HepG2 (cell line): ENCODE measurements around the gene SH3BP5. TPM values are rescaled to one million over a fixed set of nuclear protein-coding genes. Genes with fewer than 3 reads are reported as not detected.

Experiments
- ATAC-seq: fragments of 200-7000 bp; cut with Tn5 transposase; 3 replicates; pipeline ENCODE4 v1.9.1; 2020; ENCODE audit warnings: mild to moderate bottlenecking, moderate library complexity
- BruUV-seq: library from RNA; stranded (reverse); fragments of 400-500 nt; replicated peaks from 2 replicates; lab custom pipeline; 2021; lab: Mats Ljungman, UMichigan
- CTCF ChIA-PET: fragments of 300-600 bp; formaldehyde crosslinking; extraction: SDS; loops from one replicate; lab custom pipeline; 2021; ENCODE audit warnings: low total read pairs, inconsistent platforms, low intra/inter-chr PET ratio; lab: Yijun Ruan, JAX
- POLR2A ChIA-PET: fragments of 350-600 bp; sonication (Branson Sonifier 250); formaldehyde crosslinking; loops from one replicate; lab custom pipeline; 2020; ENCODE audit warnings: antibody characterized with exemption, inconsistent platforms; lab: Yijun Ruan, JAX
- DNase-seq: peaks from one replicate; pipeline ENCODE4 v3.0.0-alpha.2; 2015; ENCODE audit warnings: low spot score
- FAIRE-seq: peaks from 3 replicates; lab custom pipeline; 2011; peaks lifted over from hg19 to GRCh38; lab: Jason Lieb, UNC
- H2AFZ ChIP-seq: one replicate; pipeline ENCODE4 v1.6.1; 2011; ENCODE audit warnings: low read length, inconsistent platforms
- H3K27ac ChIP-seq: fragments of 300-600 bp; 3 replicates; pipeline ENCODE4 v1.8.0; 2011; ENCODE audit warnings: mixed run types, mild to moderate bottlenecking, mixed read lengths, low read length, inconsistent platforms; ENCODE audit not compliant: insufficient read depth; ENCODE audit errors: extremely low read length
- H3K27me3 ChIP-seq, 2 experiments: fragments of 200-600 bp in 1 of 2; 2 replicates in 1 of 2; 3 replicates in 1 of 2; pipeline versions ENCODE4 v1.6.0 to v1.8.0; 2011; ENCODE audit warnings: low read length in 2 of 2, mild to moderate bottlenecking in 2 of 2, moderate library complexity in 2 of 2, inconsistent platforms in 1 of 2; ENCODE audit not compliant: insufficient read depth in 2 of 2, control insufficient read depth in 1 of 2
- H3K36me3 ChIP-seq, 2 experiments: fragments of 200-600 bp in 1 of 2; replicated peaks in 1 of 2; 2 replicates in 1 of 2; 3 replicates in 1 of 2; pipeline versions ENCODE4 v1.5.1 to v1.8.0; 2011; ENCODE audit warnings: low read length in 2 of 2, inconsistent platforms in 1 of 2; ENCODE audit not compliant: insufficient read depth in 2 of 2, control insufficient read depth in 1 of 2
- H3K4me1 ChIP-seq: 2 replicates; pipeline ENCODE4 v1.5.1; 2012; ENCODE audit warnings: low read length, inconsistent platforms; ENCODE audit not compliant: insufficient read depth
- H3K4me2 ChIP-seq: 2 replicates; pipeline ENCODE4 v1.6.0; 2011; ENCODE audit warnings: low read depth, low read length, inconsistent platforms
- H3K4me3 ChIP-seq, 3 experiments: fragments of 200-600 bp in 1 of 3; sonication (generic), shearing (Covaris generic) in 1 of 3; replicated peaks in 1 of 3; 2 replicates each; pipeline ENCODE4 v1.5.1; 2011 to 2016; ENCODE audit warnings: low read length in 3 of 3, inconsistent platforms in 2 of 3, low read depth in 2 of 3, mild to moderate bottlenecking in 2 of 3, control low read depth in 1 of 3, mixed read lengths in 1 of 3; ENCODE audit not compliant: insufficient read depth in 1 of 3
- H3K79me2 ChIP-seq: one replicate; pipeline ENCODE4 v1.6.1; 2011; ENCODE audit warnings: low read length, inconsistent platforms; ENCODE audit not compliant: insufficient read depth
- H3K9ac ChIP-seq: 2 replicates; pipeline ENCODE4 v1.6.0; 2011; ENCODE audit warnings: mild to moderate bottlenecking, low read depth, low read length, inconsistent platforms; ENCODE audit not compliant: insufficient read depth
- H3K9me3 ChIP-seq: 2 replicates; pipeline ENCODE4 v1.5.1; 2012; ENCODE audit warnings: mild to moderate bottlenecking, low read length
- H4K20me1 ChIP-seq: 2 replicates; pipeline ENCODE4 v1.6.0; 2011; ENCODE audit warnings: inconsistent platforms, mild to moderate bottlenecking, low read length, moderate library complexity; ENCODE audit not compliant: insufficient read depth
- CREM ChIP-seq, 2 experiments: sonication (generic) in 1 of 2; formaldehyde crosslinking in 1 of 2; IDR thresholded peaks; 2 replicates each; pipeline versions ENCODE4 v1.4.0 to v1.6.1; 2016 to 2020; ENCODE audit warnings: antibody characterized with exemption in 1 of 2, mild to moderate bottlenecking in 1 of 2, missing genetic modification reagents in 1 of 2
- FOSL1 ChIP-seq: sonication (generic); formaldehyde crosslinking; IDR thresholded peaks from 2 replicates; pipeline ENCODE4 v1.9.0; 2021; ENCODE audit warnings: missing genetic modification reagents, borderline replicate concordance
- HDAC1 ChIP-seq: sonication (generic); formaldehyde crosslinking; IDR thresholded peaks from 2 replicates; pipeline ENCODE4 v1.5.1; 2020; ENCODE audit warnings: mild to moderate bottlenecking, missing genetic modification reagents
- JUNB ChIP-seq: sonication (generic); formaldehyde crosslinking; IDR thresholded peaks from 2 replicates; pipeline ENCODE4 v1.8.0; 2022; ENCODE audit warnings: missing genetic modification reagents, mild to moderate bottlenecking, borderline replicate concordance
- MAFK ChIP-seq, 2 experiments: IDR thresholded peaks in 1 of 2; conservative IDR thresholded peaks in 1 of 2; 2 replicates each; pipeline ENCODE4 v1.6.1; 2011; ENCODE audit warnings: improper control_type of control experiment in 2 of 2, low read length in 2 of 2
- MZF1 ChIP-seq: sonication (generic); formaldehyde crosslinking; IDR thresholded peaks from 2 replicates; pipeline ENCODE4 v1.8.1; 2023; ENCODE audit warnings: mild to moderate bottlenecking, missing genetic modification reagents, borderline replicate concordance
- PCBP1 ChIP-seq: fragments of 200-400 bp; formaldehyde crosslinking; IDR thresholded peaks from 2 replicates; pipeline ENCODE4 v1.6.1; 2017; ENCODE audit warnings: mild to moderate bottlenecking, low read depth, low read length, borderline replicate concordance
- ZNF383 ChIP-seq: sonication (generic); formaldehyde crosslinking; IDR thresholded peaks from 2 replicates; pipeline ENCODE4 v1.4.0; 2020; ENCODE audit warnings: missing genetic modification reagents, mild to moderate bottlenecking, borderline replicate concordance
- ZNF777 ChIP-seq: sonication (generic); formaldehyde crosslinking; IDR thresholded peaks from 2 replicates; pipeline ENCODE4 v1.4.0; 2020; ENCODE audit warnings: missing genetic modification reagents
- WGBS: methylation state at CpG from one replicate; pipeline ENCODE4 v1.1.6; 2017; ENCODE audit warnings: low lambda C conversion rate; 5-methylcytosine and 5-hydroxymethylcytosine counted together
- in situ Hi-C: cut with HindIII; loops from 2 replicates; pipeline ENCODE4 v1.10.0; 2017; ENCODE audit warnings: low pct_unique_long_range_greater_than_20kb; ENCODE audit not compliant: extremely low pct_ligation_motif_present
- intact Hi-C: fragments of 100-400 bp; cut with micrococcal nuclease; formaldehyde crosslinking; loops from one replicate; pipeline ENCODE4 v1.10.0; 2022; ENCODE audit not compliant: unreplicated experiment
- polyA plus RNA-seq, 8 experiments: library from polyadenylated mRNA; depleted of rRNA in 3 of 8; stranded (reverse) in 7 of 8; unstranded in 1 of 8; fragments of >200 nt; fragmentation: Illumina TruSeq in 4 of 8; extraction: Trizol in 4 of 8; gene quantifications; 2 replicates each; pipeline versions ENCODE4 v1.2.1 to v1.2.3, GENCODE V29; 2011 to 2016; ENCODE audit warnings: low read depth in 4 of 8, missing spikeins in 1 of 8, mixed read lengths in 1 of 8; ENCODE audit not compliant: insufficient read depth in 1 of 8
- total RNA-seq, 5 experiments: library from RNA; depleted of rRNA; stranded (reverse); fragments of >200 nt; fragmentation: Illumina TruSeq; extraction: Trizol; gene quantifications; 2 replicates each; pipeline ENCODE4 v1.2.3, GENCODE V29; 2016; ENCODE audit warnings: low read depth in 1 of 5
- TF ChIP-seq, protein P1 (sequence below): sonication (generic); formaldehyde crosslinking; IDR thresholded peaks from 2 replicates; pipeline ENCODE4 v1.5.1; 2020; ENCODE audit warnings: mild to moderate bottlenecking, missing genetic modification reagents, moderate library complexity
- TF ChIP-seq, protein P2 (sequence below): sonication (generic); formaldehyde crosslinking; IDR thresholded peaks from 2 replicates; pipeline ENCODE4 v1.5.0; 2020; ENCODE audit warnings: missing genetic modification reagents
- TF ChIP-seq, protein P3 (sequence below): sonication (generic); formaldehyde crosslinking; IDR thresholded peaks from 2 replicates; pipeline ENCODE4 v1.5.0; 2020; ENCODE audit warnings: missing genetic modification reagents
- TF ChIP-seq, protein P4 (sequence below): sonication (generic); formaldehyde crosslinking; IDR thresholded peaks from 2 replicates; pipeline ENCODE4 v1.4.0; 2020; ENCODE audit warnings: missing genetic modification reagents, borderline replicate concordance
- TF ChIP-seq, protein P5 (sequence below): sonication (generic); formaldehyde crosslinking; IDR thresholded peaks from 2 replicates; pipeline ENCODE4 v1.5.0; 2020; ENCODE audit warnings: missing genetic modification reagents

Gene SH3BP5
- total and polyA plus RNA-seq, 2 of the 13 experiments (the other 11 are each of a cell fraction or from before 2014, with no cell fraction given) = 0.09 to 0.16 TPM

DNA sequence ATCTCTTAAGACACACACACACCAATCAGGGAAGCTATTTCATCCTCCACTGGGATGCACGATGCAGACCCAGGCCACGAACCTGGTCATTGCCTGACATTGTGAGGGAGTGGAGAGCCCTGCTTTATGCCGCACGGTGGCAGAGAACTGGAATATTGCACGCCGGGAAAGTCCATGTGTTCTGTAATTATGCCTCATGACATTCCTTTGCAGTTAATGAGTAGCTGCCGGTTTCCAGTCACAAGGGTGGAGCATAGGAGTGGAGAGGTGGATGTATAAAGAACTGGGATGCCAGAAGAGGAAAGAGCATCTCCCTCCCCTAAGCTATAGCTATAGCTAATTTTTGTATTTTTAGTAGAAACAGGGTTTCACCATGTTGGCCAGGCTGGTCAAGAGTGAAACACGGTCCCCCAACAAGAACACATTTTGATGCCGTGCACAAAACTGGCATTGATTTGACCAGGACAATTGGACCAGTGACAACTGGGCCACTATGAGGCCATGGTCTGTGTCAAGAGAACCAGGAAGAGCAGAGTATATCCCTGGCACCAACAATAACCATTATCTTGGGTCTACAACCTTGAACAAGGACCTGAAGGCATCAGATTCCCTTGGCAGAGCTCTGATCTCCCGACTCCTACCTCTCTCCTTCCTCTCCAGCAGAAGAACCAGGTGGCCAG, 51.4 kb downstream of the SH3BP5 start (continued):
- TF ChIP-seq HDAC1 (CRISPR knock-in tag) = no peak
- no peak for TF ChIP-seq MZF1
- TF ChIP-seq, protein P1, sequence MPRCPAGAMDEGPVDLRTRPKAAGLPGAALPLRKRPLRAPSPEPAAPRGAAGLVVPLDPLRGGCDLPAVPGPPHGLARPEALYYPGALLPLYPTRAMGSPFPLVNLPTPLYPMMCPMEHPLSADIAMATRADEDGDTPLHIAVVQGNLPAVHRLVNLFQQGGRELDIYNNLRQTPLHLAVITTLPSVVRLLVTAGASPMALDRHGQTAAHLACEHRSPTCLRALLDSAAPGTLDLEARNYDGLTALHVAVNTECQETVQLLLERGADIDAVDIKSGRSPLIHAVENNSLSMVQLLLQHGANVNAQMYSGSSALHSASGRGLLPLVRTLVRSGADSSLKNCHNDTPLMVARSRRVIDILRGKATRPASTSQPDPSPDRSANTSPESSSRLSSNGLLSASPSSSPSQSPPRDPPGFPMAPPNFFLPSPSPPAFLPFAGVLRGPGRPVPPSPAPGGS = no peak
- no peak for TF ChIP-seq PCBP1
- TF ChIP-seq, protein P2, sequence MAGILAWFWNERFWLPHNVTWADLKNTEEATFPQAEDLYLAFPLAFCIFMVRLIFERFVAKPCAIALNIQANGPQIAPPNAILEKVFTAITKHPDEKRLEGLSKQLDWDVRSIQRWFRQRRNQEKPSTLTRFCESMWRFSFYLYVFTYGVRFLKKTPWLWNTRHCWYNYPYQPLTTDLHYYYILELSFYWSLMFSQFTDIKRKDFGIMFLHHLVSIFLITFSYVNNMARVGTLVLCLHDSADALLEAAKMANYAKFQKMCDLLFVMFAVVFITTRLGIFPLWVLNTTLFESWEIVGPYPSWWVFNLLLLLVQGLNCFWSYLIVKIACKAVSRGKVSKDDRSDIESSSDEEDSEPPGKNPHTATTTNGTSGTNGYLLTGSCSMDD (CRISPR knock-in tag) = no peak

DNA sequence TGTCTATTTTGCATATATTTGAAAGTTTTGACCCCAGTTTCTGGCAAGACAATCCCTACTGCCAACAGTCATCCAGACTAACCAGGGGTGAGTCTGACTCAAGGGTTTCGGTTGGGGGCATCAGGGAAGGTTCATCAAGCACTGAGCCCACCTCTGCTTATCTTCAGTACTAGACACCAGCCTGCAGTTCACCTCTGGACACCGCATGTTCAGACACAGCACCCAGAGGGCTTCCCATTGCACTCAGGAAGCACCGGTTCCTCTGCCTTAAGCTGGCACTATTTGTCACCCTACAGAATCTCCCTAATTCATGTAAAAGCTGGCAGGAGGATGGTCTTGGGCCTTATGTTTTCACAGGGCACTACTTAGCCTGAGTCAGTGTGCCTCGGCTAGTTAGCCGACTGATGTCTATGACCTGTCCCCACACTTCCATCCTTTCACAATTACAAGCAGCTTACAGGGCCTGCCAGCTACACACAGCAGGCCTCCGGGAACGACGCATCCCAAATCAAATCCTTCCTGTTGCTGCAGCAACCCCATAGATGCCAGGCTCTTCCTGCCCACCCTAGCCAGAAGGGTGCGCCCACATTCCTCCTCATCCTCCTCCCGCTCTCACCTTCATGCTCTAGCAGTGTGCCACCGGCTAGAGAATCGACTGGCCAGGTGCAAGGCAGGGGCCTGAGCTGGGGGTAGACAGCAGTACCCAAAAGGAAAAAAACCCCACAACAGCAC, 52.5 kb downstream of the SH3BP5 start:
- no peak for FAIRE-seq
- WGBS = 79% methylated on average over 12 of the region's 12 CpGs
- H3K27me3 ChIP-seq = peaks cover 2% of the 10 kb centered on the region in 2 experiments; a peak in 1 of 5 replicates
- no peak overlapping the region for H3K4me3 ChIP-seq
- no peaks in the 10 kb centered on the region for H3K9me3 ChIP-seq
- intact Hi-C loops = no loop called here
- no peaks in the 10 kb centered on the region for H3K79me2 ChIP-seq
- H3K36me3 ChIP-seq = no peaks in the 10 kb centered on the region
- no peaks in the 10 kb centered on the region for H3K4me1 ChIP-seq
- H3K27ac ChIP-seq = no peak overlapping the region
- H3K4me2 ChIP-seq = no peak overlapping the region
- no TSS peak for BruUV-seq
- POLR2A ChIA-PET = no interaction called here
- no peaks in the 10 kb centered on the region for H4K20me1 ChIP-seq
- in situ Hi-C loops = no loop called here
- no peak for DNase-seq
- CTCF ChIA-PET = no interaction called here
- no peak for ATAC-seq
- H2AFZ ChIP-seq = no peak overlapping the region
- no peak overlapping the region for H3K9ac ChIP-seq
- TF ChIP-seq JUNB (CRISPR knock-in tag) (no peak), ZNF383 (CRISPR knock-in tag) (no peak), FOSL1 (CRISPR knock-in tag) (no peak), CREM (IDR thresholded peaks at IDR 0.05) (no peak), CREM (CRISPR knock-in tag; IDR thresholded peaks at IDR 0.05) (no peak), ZNF777 (CRISPR knock-in tag) (no peak), MAFK (conservative IDR thresholded peaks at IDR 0.05 in 1 of 2, IDR thresholded peaks at IDR 0.05 in 1 of 2; ENCODE audit: low read length in 2 of 2) (no peak)
- TF ChIP-seq, protein P3, sequence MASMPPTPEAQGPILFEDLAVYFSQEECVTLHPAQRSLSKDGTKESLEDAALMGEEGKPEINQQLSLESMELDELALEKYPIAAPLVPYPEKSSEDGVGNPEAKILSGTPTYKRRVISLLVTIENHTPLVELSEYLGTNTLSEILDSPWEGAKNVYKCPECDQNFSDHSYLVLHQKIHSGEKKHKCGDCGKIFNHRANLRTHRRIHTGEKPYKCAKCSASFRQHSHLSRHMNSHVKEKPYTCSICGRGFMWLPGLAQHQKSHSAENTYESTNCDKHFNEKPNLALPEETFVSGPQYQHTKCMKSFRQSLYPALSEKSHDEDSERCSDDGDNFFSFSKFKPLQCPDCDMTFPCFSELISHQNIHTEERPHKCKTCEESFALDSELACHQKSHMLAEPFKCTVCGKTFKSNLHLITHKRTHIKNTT (CRISPR knock-in tag) = no peak
- TF ChIP-seq, protein P4, sequence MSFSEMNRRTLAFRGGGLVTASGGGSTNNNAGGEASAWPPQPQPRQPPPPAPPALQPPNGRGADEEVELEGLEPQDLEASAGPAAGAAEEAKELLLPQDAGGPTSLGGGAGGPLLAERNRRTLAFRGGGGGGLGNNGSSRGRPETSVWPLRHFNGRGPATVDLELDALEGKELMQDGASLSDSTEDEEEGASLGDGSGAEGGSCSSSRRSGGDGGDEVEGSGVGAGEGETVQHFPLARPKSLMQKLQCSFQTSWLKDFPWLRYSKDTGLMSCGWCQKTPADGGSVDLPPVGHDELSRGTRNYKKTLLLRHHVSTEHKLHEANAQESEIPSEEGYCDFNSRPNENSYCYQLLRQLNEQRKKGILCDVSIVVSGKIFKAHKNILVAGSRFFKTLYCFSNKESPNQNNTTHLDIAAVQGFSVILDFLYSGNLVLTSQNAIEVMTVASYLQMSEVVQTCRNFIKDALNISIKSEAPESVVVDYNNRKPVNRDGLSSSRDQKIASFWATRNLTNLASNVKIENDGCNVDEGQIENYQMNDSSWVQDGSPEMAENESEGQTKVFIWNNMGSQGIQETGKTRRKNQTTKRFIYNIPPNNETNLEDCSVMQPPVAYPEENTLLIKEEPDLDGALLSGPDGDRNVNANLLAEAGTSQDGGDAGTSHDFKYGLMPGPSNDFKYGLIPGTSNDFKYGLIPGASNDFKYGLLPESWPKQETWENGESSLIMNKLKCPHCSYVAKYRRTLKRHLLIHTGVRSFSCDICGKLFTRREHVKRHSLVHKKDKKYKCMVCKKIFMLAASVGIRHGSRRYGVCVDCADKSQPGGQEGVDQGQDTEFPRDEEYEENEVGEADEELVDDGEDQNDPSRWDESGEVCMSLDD (CRISPR knock-in tag) = no peak
- TF ChIP-seq, protein P5, sequence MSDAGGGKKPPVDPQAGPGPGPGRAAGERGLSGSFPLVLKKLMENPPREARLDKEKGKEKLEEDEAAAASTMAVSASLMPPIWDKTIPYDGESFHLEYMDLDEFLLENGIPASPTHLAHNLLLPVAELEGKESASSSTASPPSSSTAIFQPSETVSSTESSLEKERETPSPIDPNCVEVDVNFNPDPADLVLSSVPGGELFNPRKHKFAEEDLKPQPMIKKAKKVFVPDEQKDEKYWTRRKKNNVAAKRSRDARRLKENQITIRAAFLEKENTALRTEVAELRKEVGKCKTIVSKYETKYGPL = no peak
